Breast epithelium (tissue), 3 donors: ENCODE measurements around the gene BMI1.

Experiments
- POLR2AphosphoS5 ChIP-seq, 3 donors: sonication (generic); formaldehyde crosslinking; IDR thresholded peaks; one replicate each; pipeline ENCODE4 v1.6.1; 2017; ENCODE audit warnings: antibody characterized with exemption in 3 of 3
- TF ChIP-seq, protein P1 (sequence below), 3 donors: fragments of 450-650 bp; IDR thresholded peaks; one replicate each; pipeline ENCODE4 v1.5.1; 2016 to 2017; ENCODE audit warnings: antibody characterized with exemption in 3 of 3, mild to moderate bottlenecking in 3 of 3, moderate library complexity in 3 of 3

DNA sequence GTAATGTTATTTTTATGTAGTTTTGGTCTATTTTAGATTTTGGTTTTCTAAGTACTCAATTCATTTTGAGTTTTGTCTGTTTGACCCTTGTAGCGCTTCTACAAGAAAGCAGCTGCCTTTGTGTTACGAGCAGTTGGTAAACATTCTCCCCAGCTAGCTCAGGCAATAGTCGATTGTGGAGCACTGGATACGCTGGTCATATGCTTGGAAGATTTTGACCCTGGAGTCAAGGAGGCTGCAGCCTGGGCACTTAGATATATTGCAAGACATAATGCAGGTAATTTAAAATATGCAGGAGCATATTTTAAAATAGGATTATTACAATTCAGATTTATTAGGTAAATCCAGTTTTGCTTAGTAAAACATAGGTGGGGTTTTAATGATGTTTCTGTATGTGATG, 47.5 kb downstream of the BMI1 start:
- TF ChIP-seq, protein P1, sequence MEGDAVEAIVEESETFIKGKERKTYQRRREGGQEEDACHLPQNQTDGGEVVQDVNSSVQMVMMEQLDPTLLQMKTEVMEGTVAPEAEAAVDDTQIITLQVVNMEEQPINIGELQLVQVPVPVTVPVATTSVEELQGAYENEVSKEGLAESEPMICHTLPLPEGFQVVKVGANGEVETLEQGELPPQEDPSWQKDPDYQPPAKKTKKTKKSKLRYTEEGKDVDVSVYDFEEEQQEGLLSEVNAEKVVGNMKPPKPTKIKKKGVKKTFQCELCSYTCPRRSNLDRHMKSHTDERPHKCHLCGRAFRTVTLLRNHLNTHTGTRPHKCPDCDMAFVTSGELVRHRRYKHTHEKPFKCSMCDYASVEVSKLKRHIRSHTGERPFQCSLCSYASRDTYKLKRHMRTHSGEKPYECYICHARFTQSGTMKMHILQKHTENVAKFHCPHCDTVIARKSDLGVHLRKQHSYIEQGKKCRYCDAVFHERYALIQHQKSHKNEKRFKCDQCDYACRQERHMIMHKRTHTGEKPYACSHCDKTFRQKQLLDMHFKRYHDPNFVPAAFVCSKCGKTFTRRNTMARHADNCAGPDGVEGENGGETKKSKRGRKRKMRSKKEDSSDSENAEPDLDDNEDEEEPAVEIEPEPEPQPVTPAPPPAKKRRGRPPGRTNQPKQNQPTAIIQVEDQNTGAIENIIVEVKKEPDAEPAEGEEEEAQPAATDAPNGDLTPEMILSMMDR (IDR thresholded peaks at IDR 0.05) = no peak
- TF ChIP-seq POLR2AphosphoS5 (IDR thresholded peaks at IDR 0.05) = no peak
